A673 (cell line): ENCODE measurements around the gene CPNE1.

Experiments used
- EZH2 ChIP-seq: fragments of 200-600 bp; sonication (generic); IDR thresholded peaks from 2 replicates; pipeline ENCODE4 v1.6.1; 2017; ENCODE audit warnings: borderline replicate concordance, low read depth, mild to moderate bottlenecking, mixed read lengths, antibody characterized with exemption, low read length; ENCODE audit not compliant: poor library complexity, severe bottlenecking
- TF ChIP-seq, protein P1 (sequence below): fragments of 300-800, 200-600 bp; sonication (generic); conservative IDR thresholded peaks from 2 replicates; pipeline ENCODE4 v1.5.1; 2017; ENCODE audit warnings: low read depth, mild to moderate bottlenecking, antibody characterized with exemption, low read length, moderate library complexity, mixed read lengths

DNA sequence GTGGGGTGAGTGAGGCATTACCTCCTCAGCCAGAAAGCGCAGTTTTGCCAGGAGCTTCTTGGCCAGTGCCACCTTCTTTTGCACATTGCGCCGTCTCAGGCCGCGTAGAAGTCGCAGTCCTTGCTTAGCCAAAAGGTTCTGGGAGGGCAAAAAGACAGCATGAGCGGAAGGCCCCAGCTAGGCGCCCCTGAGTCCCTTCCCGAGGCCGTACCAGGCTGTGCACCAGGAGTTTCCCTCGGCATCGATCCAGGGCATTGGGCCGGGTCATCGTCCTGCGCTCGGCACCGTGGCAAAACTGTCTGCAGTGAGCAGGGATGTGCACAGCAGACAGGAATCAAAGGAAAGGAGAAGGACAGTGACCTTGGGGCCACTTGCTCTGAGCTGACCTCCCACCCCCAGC, 69.2 kb downstream of the CPNE1 start:
- TF ChIP-seq, protein P1, sequence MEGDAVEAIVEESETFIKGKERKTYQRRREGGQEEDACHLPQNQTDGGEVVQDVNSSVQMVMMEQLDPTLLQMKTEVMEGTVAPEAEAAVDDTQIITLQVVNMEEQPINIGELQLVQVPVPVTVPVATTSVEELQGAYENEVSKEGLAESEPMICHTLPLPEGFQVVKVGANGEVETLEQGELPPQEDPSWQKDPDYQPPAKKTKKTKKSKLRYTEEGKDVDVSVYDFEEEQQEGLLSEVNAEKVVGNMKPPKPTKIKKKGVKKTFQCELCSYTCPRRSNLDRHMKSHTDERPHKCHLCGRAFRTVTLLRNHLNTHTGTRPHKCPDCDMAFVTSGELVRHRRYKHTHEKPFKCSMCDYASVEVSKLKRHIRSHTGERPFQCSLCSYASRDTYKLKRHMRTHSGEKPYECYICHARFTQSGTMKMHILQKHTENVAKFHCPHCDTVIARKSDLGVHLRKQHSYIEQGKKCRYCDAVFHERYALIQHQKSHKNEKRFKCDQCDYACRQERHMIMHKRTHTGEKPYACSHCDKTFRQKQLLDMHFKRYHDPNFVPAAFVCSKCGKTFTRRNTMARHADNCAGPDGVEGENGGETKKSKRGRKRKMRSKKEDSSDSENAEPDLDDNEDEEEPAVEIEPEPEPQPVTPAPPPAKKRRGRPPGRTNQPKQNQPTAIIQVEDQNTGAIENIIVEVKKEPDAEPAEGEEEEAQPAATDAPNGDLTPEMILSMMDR, result no peak
- no peak for TF ChIP-seq EZH2
